Measurements from ENCODE around the gene PDGFRB.

PDGFRB gene

GRCh38 chr5:150068071-150068470, 87.6 kb downstream of the PDGFRB start:
- no peak for DNase-seq (ENCODE audit: extremely low read depth, low read depth)
- TF ChIP-seq, protein P1, sequence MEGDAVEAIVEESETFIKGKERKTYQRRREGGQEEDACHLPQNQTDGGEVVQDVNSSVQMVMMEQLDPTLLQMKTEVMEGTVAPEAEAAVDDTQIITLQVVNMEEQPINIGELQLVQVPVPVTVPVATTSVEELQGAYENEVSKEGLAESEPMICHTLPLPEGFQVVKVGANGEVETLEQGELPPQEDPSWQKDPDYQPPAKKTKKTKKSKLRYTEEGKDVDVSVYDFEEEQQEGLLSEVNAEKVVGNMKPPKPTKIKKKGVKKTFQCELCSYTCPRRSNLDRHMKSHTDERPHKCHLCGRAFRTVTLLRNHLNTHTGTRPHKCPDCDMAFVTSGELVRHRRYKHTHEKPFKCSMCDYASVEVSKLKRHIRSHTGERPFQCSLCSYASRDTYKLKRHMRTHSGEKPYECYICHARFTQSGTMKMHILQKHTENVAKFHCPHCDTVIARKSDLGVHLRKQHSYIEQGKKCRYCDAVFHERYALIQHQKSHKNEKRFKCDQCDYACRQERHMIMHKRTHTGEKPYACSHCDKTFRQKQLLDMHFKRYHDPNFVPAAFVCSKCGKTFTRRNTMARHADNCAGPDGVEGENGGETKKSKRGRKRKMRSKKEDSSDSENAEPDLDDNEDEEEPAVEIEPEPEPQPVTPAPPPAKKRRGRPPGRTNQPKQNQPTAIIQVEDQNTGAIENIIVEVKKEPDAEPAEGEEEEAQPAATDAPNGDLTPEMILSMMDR (IDR thresholded peaks at IDR 0.05; ENCODE audit: low read depth, low read length) = no peak

DNA sequence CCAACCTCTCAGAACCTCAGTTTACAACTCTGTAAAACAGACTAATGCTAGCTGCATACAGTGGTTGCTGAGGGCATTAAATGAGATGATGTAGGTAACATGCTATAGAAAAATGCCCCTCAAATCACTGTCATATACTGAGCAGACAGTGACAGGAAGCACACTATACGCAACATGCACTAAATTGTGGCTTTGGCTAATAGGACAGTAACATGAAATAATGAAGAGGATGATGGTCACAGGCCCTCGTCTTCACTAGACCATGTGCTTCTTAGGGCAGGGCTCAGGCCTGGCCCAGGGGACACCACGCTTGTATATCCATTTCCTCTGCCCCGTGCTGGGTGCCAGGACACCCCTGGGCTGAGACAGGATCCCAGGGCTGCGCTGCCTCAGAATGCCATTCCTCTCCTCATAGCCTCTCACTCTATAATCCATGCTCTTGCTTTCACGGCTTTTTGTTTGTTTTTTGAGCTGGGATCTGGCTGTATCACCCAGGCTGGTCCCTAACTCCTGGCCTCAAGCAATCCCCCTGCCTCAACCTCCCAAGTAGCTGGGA, 88.2 kb downstream of the PDGFRB start:
- TF ChIP-seq, protein P1 (IDR thresholded peaks at IDR 0.05; ENCODE audit: low read depth, low read length) = no peak
- DNase-seq (ENCODE audit: extremely low read depth, low read depth) = no peak

DNA sequence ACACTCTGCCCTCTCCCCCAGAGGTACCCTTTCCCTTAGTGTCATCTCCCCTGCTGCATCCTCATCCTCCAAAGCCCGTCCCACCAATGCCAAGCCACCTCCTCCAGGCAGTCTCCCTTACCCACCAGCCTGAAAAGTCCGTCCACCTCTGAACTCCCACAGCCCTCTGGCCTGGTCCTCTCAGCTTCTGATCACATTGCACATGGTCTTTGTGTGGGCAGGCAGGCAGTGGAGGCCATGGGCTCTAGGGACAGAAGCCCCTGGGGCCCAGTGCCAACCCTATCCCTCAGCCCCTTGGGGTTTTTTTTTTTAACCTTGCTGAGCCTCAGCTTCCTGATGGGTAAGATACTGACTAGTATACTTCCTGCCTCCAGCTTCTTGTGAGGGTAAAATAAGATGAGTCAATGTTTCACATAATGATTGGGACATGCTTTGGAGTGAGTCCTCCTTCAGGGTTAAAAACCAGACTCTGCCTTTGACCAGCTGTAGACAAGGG, 88.7 kb downstream of the PDGFRB start:
- peak; percentile 4 for DNase-seq (ENCODE audit: extremely low read depth, low read depth)
- TF ChIP-seq, protein P1 (IDR thresholded peaks at IDR 0.05; ENCODE audit: low read depth, low read length) = no peak

- TF ChIP-seq, protein P1 (IDR thresholded peaks at IDR 0.05; ENCODE audit: low read depth, low read length) = no peak
- no peak for DNase-seq (ENCODE audit: extremely low read depth, low read depth)
These were observed 89.2 kb downstream of the PDGFRB start for GRCh38 chr5:150066436-150066835.

- DNase-seq (ENCODE audit: extremely low read depth, low read depth) = no peak
- TF ChIP-seq, protein P1 (IDR thresholded peaks at IDR 0.05; ENCODE audit: low read depth, low read length) = no peak
These were observed 89.8 kb downstream of the PDGFRB start for GRCh38 chr5:150065886-150066285.

DNA sequence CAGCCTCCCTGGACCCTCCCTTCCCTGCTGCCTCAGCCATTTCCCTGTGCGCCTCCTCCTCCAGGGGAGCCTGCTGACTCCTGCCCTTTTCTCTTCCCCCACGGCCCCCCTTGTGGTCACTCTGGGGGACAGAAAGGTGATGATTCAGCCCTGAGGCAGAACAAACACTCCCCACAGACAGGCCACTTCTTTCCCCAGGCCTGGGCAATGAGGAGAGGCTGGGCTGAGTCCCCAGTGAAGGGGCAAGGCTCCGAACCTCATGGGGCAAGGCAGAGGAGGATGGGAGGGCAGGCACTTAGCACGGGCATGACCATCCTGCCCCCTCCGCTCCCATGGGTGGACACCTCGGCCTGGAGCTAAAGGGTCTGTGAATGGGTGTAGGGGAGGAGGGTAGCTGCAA, 90.3 kb downstream of the PDGFRB start:
- DNase-seq (ENCODE audit: extremely low read depth, low read depth) = no peak
- TF ChIP-seq, protein P1 (IDR thresholded peaks at IDR 0.05; ENCODE audit: low read depth, low read length) = no peak; the same call in 1 of the 2 replicates

DNA sequence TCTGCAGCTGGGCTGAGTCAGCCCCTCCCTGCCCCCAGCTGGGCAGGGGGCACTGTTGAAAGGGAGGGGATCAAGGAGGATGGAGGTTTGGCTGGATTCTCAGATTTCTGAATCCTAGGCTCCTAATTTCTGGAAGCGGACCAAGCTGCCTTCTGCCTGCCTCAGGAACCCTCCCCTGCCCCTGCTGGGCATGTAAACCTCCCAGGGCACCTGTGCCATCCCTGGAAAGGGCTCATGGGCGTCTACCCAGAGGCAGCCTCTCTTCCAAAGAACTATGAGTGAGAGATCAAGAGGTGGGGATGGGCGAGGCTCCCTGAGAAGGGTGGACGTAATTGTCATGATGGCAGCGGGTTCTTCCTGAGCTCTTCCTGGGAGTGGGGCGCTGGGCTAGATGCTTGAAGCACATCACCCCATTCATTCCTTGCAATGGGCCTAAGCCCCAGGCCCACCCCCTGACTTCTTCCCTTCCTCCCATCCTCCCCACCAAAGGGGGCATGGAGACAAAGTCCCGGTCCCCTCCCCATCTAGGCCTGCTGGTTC, 90.9 kb downstream of the PDGFRB start:
- TF ChIP-seq, protein P1 (IDR thresholded peaks at IDR 0.05; ENCODE audit: low read depth, low read length) = no peak
- DNase-seq (ENCODE audit: extremely low read depth, low read depth) = no peak

Measured in AG09319 (cell line).